RWPE2 (cell line): ENCODE measurements around the gene RPS6KA2.

Experiments
- ATAC-seq: fragments of 200-7000 bp; cut with Tn5 transposase; 3 replicates; pipeline ENCODE4 v1.9.1; 2021; ENCODE audit warnings: low read depth
- DNase-seq: peaks from one replicate; pipeline ENCODE4 v3.0.0-alpha.2; 2020; ENCODE audit warnings: low spot score
- H3K27ac ChIP-seq: fragments of 450-650 bp; 2 replicates; pipeline ENCODE4 v1.5.1; 2017; ENCODE audit warnings: mild to moderate bottlenecking; ENCODE audit not compliant: poor library complexity, severe bottlenecking
- H3K27me3 ChIP-seq: fragments of 250-450 bp; sonication (Bioruptor Pico); 2 replicates; pipeline ENCODE4 v1.5.1; 2021; ENCODE audit warnings: mild to moderate bottlenecking, moderate library complexity; ENCODE audit not compliant: insufficient read depth, poor library complexity, severe bottlenecking
- H3K36me3 ChIP-seq: fragments of 250-450 bp; sonication (Bioruptor Pico); 2 replicates; pipeline ENCODE4 v1.5.1; 2020; ENCODE audit warnings: low read depth, mild to moderate bottlenecking, moderate library complexity
- H3K4me1 ChIP-seq: fragments of 250-450 bp; sonication (Bioruptor Pico); 2 replicates; pipeline ENCODE4 v1.5.1; 2021; ENCODE audit warnings: mild to moderate bottlenecking, moderate library complexity; ENCODE audit not compliant: insufficient read depth, poor library complexity, severe bottlenecking
- H3K4me3 ChIP-seq: fragments of 250-450 bp; sonication (Bioruptor Pico); 2 replicates; pipeline ENCODE4 v1.5.1; 2021; ENCODE audit warnings: mild to moderate bottlenecking, moderate library complexity; ENCODE audit not compliant: severe bottlenecking
- H3K9me3 ChIP-seq: fragments of 250-450 bp; sonication (Bioruptor Pico); 2 replicates; pipeline ENCODE4 v1.5.1; 2021; ENCODE audit warnings: mild to moderate bottlenecking, moderate library complexity; ENCODE audit not compliant: severe bottlenecking
- TF ChIP-seq, protein P1 (sequence below): fragments of 450-650 bp; IDR thresholded peaks from one replicate; pipeline ENCODE4 v1.5.1; 2017; ENCODE audit warnings: mild to moderate bottlenecking, moderate library complexity; ENCODE audit not compliant: poor library complexity, severe bottlenecking

The RPS6KA2 gene

DNA sequence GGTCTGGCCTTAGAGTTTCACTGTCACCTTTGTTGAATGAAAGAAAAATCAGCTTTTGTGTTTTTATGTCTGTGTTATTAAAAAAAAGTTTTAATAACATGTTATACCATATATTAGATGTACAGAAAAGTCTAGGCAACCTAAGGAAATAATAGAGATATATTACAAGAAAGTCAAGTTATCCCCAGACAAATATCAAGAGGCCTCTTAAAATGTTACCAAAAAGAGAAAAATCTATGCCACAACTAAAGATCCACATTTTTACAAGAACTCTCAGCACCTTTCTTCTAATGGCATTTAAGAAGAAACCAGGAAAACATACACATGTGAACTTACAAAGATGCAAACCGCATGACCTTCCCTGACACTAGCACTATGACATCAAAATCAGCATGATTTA is 67.4 kb downstream of the RPS6KA2 start:
- Histone ChIP-seq H3K36me3 (peaks cover 2% of the 10 kb centered on the region; the same call in 1 of the 2 replicates), H3K27ac (no peak overlapping the region), H3K9me3 (no peaks in the 10 kb centered on the region), H3K27me3 (no peaks in the 10 kb centered on the region), H3K4me1 (peaks cover 24% of the 10 kb centered on the region), H3K4me3 (no peak overlapping the region)
- TF ChIP-seq, protein P1, sequence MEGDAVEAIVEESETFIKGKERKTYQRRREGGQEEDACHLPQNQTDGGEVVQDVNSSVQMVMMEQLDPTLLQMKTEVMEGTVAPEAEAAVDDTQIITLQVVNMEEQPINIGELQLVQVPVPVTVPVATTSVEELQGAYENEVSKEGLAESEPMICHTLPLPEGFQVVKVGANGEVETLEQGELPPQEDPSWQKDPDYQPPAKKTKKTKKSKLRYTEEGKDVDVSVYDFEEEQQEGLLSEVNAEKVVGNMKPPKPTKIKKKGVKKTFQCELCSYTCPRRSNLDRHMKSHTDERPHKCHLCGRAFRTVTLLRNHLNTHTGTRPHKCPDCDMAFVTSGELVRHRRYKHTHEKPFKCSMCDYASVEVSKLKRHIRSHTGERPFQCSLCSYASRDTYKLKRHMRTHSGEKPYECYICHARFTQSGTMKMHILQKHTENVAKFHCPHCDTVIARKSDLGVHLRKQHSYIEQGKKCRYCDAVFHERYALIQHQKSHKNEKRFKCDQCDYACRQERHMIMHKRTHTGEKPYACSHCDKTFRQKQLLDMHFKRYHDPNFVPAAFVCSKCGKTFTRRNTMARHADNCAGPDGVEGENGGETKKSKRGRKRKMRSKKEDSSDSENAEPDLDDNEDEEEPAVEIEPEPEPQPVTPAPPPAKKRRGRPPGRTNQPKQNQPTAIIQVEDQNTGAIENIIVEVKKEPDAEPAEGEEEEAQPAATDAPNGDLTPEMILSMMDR = no peak
- ATAC-seq = no peak
- no peak for DNase-seq

DNA sequence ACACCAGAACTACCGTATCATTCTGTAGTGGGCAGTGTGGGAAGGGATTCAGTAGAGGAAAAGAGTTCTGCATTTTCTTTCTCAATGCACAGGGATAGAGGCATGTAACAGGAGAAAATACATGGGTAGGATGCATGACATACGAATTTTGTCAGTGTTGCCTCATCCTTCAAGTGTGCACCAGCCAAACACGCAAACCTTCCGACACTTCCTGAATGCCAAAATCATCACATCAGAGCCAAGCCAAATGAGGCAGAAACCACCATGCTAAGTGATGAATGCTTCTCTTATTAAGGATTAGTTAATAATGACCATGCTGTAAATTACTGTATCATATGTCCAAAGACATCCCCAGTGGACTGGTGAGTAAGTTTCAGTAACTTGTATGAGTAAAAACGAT is 67.8 kb downstream of the RPS6KA2 start:
- Histone ChIP-seq H3K36me3 (no peaks in the 10 kb centered on the region), H3K4me3 (no peak overlapping the region), H3K27me3 (no peaks in the 10 kb centered on the region), H3K27ac (peak overlapping the region; percentile 95), H3K4me1 (peaks cover 24% of the 10 kb centered on the region), H3K9me3 (no peaks in the 10 kb centered on the region)
- TF ChIP-seq, protein P1 = no peak
- DNase-seq (no peak), ATAC-seq (no peak)

DNA sequence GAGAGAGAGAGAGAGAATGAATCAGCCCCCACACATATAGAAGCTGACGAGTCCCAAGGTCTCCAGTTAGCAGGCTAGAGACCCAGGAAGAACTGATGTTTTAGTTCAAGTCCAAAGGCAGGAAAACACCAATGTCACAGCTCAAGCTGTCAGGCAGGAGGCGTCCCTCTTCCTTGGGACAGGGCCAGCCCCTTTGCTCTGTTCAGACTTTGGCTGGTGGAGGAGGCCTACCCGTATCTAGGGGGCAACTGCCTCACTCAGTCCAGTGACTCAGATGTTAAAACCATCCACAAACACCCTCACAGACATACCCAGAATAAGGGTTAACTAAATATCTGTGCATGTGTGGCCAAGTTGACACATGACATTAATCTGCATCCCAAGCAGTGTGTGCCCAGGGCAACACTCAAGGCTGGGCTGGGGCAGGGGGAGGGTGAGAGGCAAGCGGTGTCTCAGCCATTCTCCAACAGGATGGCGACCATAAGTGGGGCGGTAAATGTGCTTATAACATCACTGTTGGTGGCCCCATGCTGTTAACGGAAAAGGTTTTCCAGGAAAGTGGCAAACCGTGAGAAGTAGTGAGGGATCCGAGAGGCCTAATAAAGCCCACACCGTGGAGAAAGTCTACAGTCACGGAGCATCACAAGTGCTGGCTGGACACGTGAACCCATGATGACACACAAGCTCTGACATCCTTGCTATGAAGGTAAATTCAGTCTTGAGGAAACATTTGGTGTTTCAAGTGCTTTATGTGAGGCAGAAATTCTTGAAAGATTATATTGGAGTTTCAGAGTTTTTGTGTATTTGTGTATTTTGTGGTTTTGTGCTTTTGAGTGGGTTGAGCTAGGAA is 68.7 kb downstream of the RPS6KA2 start:
- TF ChIP-seq, protein P1 = no peak
- Histone ChIP-seq H3K27ac (peak overlapping the region; percentile 95), H3K9me3 (no peaks in the 10 kb centered on the region), H3K4me3 (no peak overlapping the region), H3K27me3 (no peaks in the 10 kb centered on the region), H3K4me1 (peaks cover 33% of the 10 kb centered on the region), H3K36me3 (no peaks in the 10 kb centered on the region)
- ATAC-seq (no peak), DNase-seq (no peak)

DNA sequence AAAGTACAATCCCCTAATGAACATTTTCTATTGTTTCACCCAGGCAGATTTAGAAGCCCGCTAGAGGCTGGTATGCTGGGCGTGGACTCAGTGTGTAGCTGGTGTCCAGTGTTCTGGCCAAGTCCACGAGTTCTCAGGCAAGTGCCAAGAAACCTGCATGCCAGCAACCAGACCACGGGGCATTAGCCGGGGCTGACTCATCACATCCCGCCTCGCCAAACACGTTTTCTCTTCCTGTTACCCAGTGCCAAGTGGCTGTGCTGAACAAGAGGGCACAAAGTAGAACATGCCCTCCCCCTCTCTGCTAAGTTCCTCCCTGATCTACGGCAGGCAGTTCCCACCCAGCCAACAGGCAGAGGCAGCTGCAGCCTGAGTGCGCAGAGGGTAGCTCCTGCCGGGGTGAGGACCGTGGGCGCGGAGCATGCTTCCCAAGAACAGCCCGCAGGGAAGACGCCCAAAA is 70.2 kb downstream of the RPS6KA2 start:
- peak overlapping the region; percentile 95 for H3K27ac ChIP-seq
- ATAC-seq (peak; percentile 93), DNase-seq (peak; percentile 98)
- no peaks in the 10 kb centered on the region for H3K9me3 ChIP-seq
- no peaks in the 10 kb centered on the region for H3K27me3 ChIP-seq
- H3K4me1 ChIP-seq = peaks cover 38% of the 10 kb centered on the region
- H3K36me3 ChIP-seq = no peaks in the 10 kb centered on the region
- TF ChIP-seq, protein P1 = no peak
- no peak overlapping the region for H3K4me3 ChIP-seq

- Histone ChIP-seq H3K4me1 (peaks cover 38% of the 10 kb centered on the region), H3K4me3 (no peak overlapping the region), H3K36me3 (no peaks in the 10 kb centered on the region), H3K27me3 (no peaks in the 10 kb centered on the region), H3K27ac (peak overlapping the region; percentile 95), H3K9me3 (no peaks in the 10 kb centered on the region)
- ATAC-seq = no peak
- TF ChIP-seq, protein P1 = no peak
- DNase-seq = no peak
These were observed 70.7 kb downstream of the RPS6KA2 start for GRCh38 chr6:166556336-166556735.
